Left ventricle myocardium inferior (tissue), 1 donor: Measurements from ENCODE around the gene RAD51B. TPM values are rescaled to one million over a fixed set of nuclear protein-coding genes. Genes with fewer than 3 reads are reported as not detected.

Experiments used
- DNase-seq: peaks from one replicate; pipeline ENCODE4 v3.0.0-alpha.2; 2020
- H3K27ac ChIP-seq: fragments of 200-600 bp; replicated peaks from 2 replicates; pipeline ENCODE4 v1.8.0; 2021
- H3K27me3 ChIP-seq: fragments of 200-600 bp; 2 replicates; pipeline ENCODE4 v1.8.0; 2021; ENCODE audit warnings: low read depth
- H3K36me3 ChIP-seq: fragments of 200-600 bp; 2 replicates; pipeline ENCODE4 v1.8.0; 2021
- H3K4me1 ChIP-seq: fragments of 200-600 bp; 2 replicates; pipeline ENCODE4 v1.8.0; 2021
- H3K4me3 ChIP-seq: fragments of 200-600 bp; 2 replicates; pipeline ENCODE4 v1.8.0; 2021; ENCODE audit warnings: mild to moderate bottlenecking, moderate library complexity
- H3K9me3 ChIP-seq: fragments of 200-600 bp; replicated peaks from 2 replicates; pipeline ENCODE4 v1.8.0; 2021
- CTCF ChIP-seq: fragments of 200-600 bp; IDR thresholded peaks from 2 replicates; pipeline ENCODE4 v1.8.0; 2021; ENCODE audit warnings: antibody characterized with exemption, mild to moderate bottlenecking, borderline replicate concordance
- intact Hi-C: fragments of 100-400 bp; cut with micrococcal nuclease; formaldehyde crosslinking; loops from one replicate; pipeline ENCODE4 v1.11.0; 2022
- total RNA-seq: library from RNA; stranded (reverse); fragmentation: NEBNext Ultra II Directional; extraction: Animal tissue kit (Norgen Biotek cat#: 25700); gene quantifications from one replicate; pipeline ENCODE4 v1.2.1, GENCODE V29; 2021
- donor health status: DM: no; HTN: yes; CAD: no; lungs with severe emphysema.

RAD51B gene
- total RNA-seq, 1 donor from 2014 or later: 2.4 TPM

- TF ChIP-seq CTCF: no peak
- Histone ChIP-seq H3K4me1 (peaks cover 45% of the 10 kb centered on the region), H3K27ac (peak overlapping the region; percentile 65), H3K4me3 (no peak overlapping the region), H3K9me3 (no peaks in the 10 kb centered on the region), H3K36me3 (no peaks in the 10 kb centered on the region), H3K27me3 (no peaks in the 10 kb centered on the region)
- intact Hi-C loops: no loop called here
- no peak for DNase-seq
Measured at GRCh38 chr14:68539241-68539737, 719.7 kb downstream of the RAD51B start.

DNA sequence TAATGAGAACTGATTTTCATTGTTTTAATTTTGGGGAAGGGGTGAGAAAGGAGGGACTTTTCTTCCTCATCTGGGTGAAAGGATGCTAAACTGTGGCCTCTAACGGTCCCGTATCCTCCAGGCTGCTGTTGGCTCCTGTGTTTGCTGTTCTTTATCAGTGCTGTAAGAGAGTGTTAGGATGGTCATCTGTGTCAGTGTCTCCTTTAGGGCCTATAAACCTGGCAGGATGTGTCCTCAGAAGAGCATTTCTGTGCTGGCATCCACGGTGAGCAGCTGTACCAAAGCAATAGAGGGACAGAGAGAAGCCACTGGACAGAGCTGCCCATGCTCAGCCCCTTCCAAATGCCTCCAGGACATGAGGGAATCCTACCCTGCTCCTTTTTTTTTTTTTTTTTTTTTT is 720.2 kb downstream of the RAD51B start:
- peak overlapping the region; percentile 65 for H3K27ac ChIP-seq
- H3K4me3 ChIP-seq: no peak overlapping the region

DNA sequence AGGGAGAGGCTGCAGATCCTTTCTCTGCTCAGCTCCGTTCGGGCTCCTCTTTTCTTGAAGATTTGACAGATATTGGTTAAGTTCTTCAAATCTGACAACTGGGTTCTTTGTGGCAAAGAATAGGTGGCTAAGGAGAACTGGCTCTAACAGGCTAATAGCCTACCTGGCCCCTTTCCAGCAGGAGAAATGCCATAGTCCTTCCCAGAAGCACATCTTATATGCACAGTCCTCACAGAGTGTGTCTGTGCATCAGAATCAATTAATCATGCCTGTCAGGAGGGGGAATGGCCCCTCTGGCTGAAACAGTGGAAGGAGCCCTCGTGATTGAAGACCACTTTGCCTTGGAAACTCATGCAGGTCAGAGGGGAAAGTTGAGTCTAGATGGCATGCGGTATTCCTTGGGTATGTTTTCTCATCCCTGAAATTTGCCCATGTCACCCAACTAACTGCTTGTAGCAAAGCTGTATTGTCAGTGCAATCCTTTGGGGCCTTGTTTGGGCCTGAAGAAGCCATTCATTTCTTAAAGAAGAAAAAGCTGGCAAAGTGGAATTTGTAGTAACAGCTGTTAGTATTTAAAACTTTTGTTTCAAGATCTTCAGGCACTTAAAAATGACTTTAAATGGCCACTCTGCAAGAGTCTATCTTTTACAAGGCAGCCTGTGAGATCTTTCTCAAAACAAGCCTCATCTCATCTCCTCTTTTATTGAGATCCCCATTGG is 721.8 kb downstream of the RAD51B start:
- H3K4me1 ChIP-seq: peaks cover 61% of the 10 kb centered on the region
- TF ChIP-seq CTCF: no peak
- H3K27ac ChIP-seq: no peak overlapping the region
- H3K4me3 ChIP-seq: no peak overlapping the region
- no peaks in the 10 kb centered on the region for H3K9me3 ChIP-seq
- H3K36me3 ChIP-seq: no peaks in the 10 kb centered on the region
- intact Hi-C loops: no loop called here
- DNase-seq: no peak
- H3K27me3 ChIP-seq: no peaks in the 10 kb centered on the region

More for the DNA sequence above, 720.2 kb downstream of the RAD51B start:
- H3K27me3 ChIP-seq: no peaks in the 10 kb centered on the region
- H3K36me3 ChIP-seq: no peaks in the 10 kb centered on the region
- H3K4me1 ChIP-seq: peaks cover 50% of the 10 kb centered on the region
- DNase-seq: no peak
- TF ChIP-seq CTCF: no peak
- no peaks in the 10 kb centered on the region for H3K9me3 ChIP-seq
- intact Hi-C loops: no loop called here

DNA sequence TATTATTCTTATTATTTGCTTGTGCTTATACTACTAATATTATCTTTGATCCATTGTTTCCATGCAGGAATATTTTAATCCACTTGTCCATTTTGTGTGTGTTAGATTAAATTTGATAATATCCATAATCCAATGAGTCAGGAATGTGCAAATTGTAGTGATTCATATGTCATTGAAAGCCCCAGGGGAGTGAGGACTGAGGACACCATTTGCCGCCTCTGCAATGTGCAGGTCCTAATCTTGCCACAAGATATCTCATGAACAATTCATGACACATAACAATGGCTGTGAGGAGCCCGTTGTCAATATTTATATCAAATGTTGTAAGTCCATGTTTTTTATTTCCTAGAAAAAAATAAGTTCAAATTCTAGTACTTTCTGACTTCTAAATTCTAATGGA is 722.8 kb downstream of the RAD51B start:
- intact Hi-C loops: no loop called here
- Histone ChIP-seq H3K4me3 (no peak overlapping the region), H3K27me3 (no peaks in the 10 kb centered on the region), H3K27ac (no peak overlapping the region), H3K36me3 (no peaks in the 10 kb centered on the region), H3K9me3 (no peaks in the 10 kb centered on the region), H3K4me1 (peaks cover 71% of the 10 kb centered on the region)
- no peak for DNase-seq
- no peak for TF ChIP-seq CTCF

DNA sequence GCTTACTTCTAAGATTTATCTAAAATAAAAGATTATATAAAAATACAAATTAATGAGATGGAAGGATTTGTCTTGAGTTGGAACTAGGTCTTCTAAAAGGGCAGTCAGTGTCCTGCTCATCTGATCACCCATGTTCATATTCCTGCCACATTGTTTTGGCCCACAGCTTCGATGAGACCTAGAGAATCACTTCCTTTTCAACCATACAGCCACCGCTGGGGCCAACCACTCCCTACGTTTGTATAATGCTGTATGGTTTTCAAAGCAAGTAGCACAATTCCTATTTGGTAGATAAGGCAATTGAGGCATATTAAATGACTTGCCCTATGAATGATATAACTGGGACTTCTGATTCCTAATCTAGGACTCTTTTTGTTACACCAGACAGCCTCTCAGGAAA is 723.9 kb downstream of the RAD51B start:
- H3K9me3 ChIP-seq: no peaks in the 10 kb centered on the region
- H3K4me3 ChIP-seq: no peak overlapping the region
- no peak for DNase-seq
- intact Hi-C loops: no loop called here
- H3K27ac ChIP-seq: peak overlapping the region; percentile 97
- TF ChIP-seq CTCF: no peak
- H3K36me3 ChIP-seq: no peaks in the 10 kb centered on the region
- peaks cover 79% of the 10 kb centered on the region for H3K4me1 ChIP-seq
- H3K27me3 ChIP-seq: no peaks in the 10 kb centered on the region
